CD14-positive monocyte (primary cell): ENCODE results near the gene CYBRD1. TPM values are rescaled to one million over a fixed set of nuclear protein-coding genes. Genes with fewer than 3 reads are reported as not detected.

ENCODE experiments used
- DNase-seq, 3 donors: peaks; one replicate each; pipeline ENCODE4 v3.0.0-alpha.2; 2011 to 2022
- H2AFZ ChIP-seq: 2 replicates; pipeline ENCODE4 v1.6.0; 2012; ENCODE audit warnings: mild to moderate bottlenecking, low read depth, low read length, inconsistent platforms; ENCODE audit not compliant: insufficient read depth, poor library complexity, severe bottlenecking
- H3K27ac ChIP-seq, 2 donors: 1 replicate in 1 of 2; 2 replicates in 1 of 2; pipeline ENCODE4 v1.5.1; 2012 to 2013; ENCODE audit warnings: low read length in 2 of 2, control low read depth in 1 of 2, inconsistent platforms in 1 of 2, low read depth in 1 of 2, mild to moderate bottlenecking in 1 of 2
- H3K27me3 ChIP-seq, 2 donors: one replicate each; pipeline versions ENCODE4 v1.6.0 to v1.6.1; 2011 to 2013; ENCODE audit warnings: low read length in 2 of 2; ENCODE audit not compliant: control insufficient read depth in 2 of 2, insufficient read depth in 2 of 2
- H3K36me3 ChIP-seq, 2 donors: replicated peaks in 1 of 2; 1 replicate in 1 of 2; 2 replicates in 1 of 2; pipeline versions ENCODE4 v1.5.1 to v1.6.1; 2012 to 2013; ENCODE audit warnings: low read length in 2 of 2, control low read depth in 1 of 2, inconsistent platforms in 1 of 2, mild to moderate bottlenecking in 1 of 2; ENCODE audit not compliant: insufficient read depth in 2 of 2, control insufficient read depth in 1 of 2
- H3K4me1 ChIP-seq, 2 donors: 1 replicate in 1 of 2; 2 replicates in 1 of 2; pipeline versions ENCODE4 v1.5.1 to v1.6.1; 2012 to 2013; ENCODE audit warnings: low read length in 2 of 2, control low read depth in 1 of 2, inconsistent platforms in 1 of 2, mild to moderate bottlenecking in 1 of 2, moderate library complexity in 1 of 2; ENCODE audit not compliant: insufficient read depth in 2 of 2, control insufficient read depth in 1 of 2
- H3K4me2 ChIP-seq: replicated peaks from 2 replicates; pipeline ENCODE3; 2012; ENCODE audit warnings: low read length, moderate library complexity, mild to moderate bottlenecking; ENCODE audit not compliant: poor library complexity, severe bottlenecking; ENCODE audit errors: extremely low read depth
- H3K4me3 ChIP-seq, 3 experiments: fragments of 200-600 bp in 1 of 3; sonication (generic) in 1 of 3; replicated peaks in 1 of 3; 1 replicate in 2 of 3; 2 replicates in 1 of 3; pipeline ENCODE4 v1.5.1; 2011 to 2013; ENCODE audit warnings: low read length in 3 of 3, mild to moderate bottlenecking in 3 of 3, control low read depth in 2 of 3, low read depth in 2 of 3, inconsistent platforms in 1 of 3, moderate library complexity in 1 of 3
- H3K79me2 ChIP-seq: 2 replicates; pipeline ENCODE4 v1.6.0; 2012; ENCODE audit warnings: mild to moderate bottlenecking, control low read depth, inconsistent platforms, low read length, moderate library complexity; ENCODE audit not compliant: insufficient read depth
- H3K9ac ChIP-seq: 2 replicates; pipeline ENCODE4 v1.6.0; 2017; ENCODE audit warnings: low read length, mild to moderate bottlenecking; ENCODE audit not compliant: insufficient read depth, poor library complexity, severe bottlenecking
- H3K9me3 ChIP-seq, 2 donors: replicated peaks in 1 of 2; 1 replicate in 1 of 2; 2 replicates in 1 of 2; pipeline versions ENCODE4 v1.5.1 to v1.6.1; 2012 to 2013; ENCODE audit warnings: low read length in 2 of 2, control low read depth in 1 of 2; ENCODE audit not compliant: control insufficient read depth in 1 of 2, insufficient read depth in 1 of 2
- H4K20me1 ChIP-seq: 2 replicates; pipeline ENCODE4 v1.6.0; 2012; ENCODE audit warnings: mild to moderate bottlenecking, low read length, control low read depth, moderate library complexity; ENCODE audit not compliant: insufficient read depth
- H3K27ac Mint-ChIP-seq, 7 donors: one replicate each; pipeline ENCODE4 v1.8.0; 2020; ENCODE audit warnings: mild to moderate bottlenecking in 7 of 7, mixed read lengths in 7 of 7, moderate library complexity in 6 of 7, inconsistent platforms in 2 of 7
- H3K27me3 Mint-ChIP-seq, 3 donors: one replicate each; pipeline ENCODE4 v1.8.0; 2021 to 2022; ENCODE audit warnings: low read depth in 3 of 3, mild to moderate bottlenecking in 3 of 3, mixed read lengths in 3 of 3, moderate library complexity in 3 of 3, inconsistent platforms in 1 of 3
- H3K36me3 Mint-ChIP-seq, 2 donors: one replicate each; pipeline ENCODE4 v1.8.0; 2020; ENCODE audit warnings: mixed read lengths in 2 of 2, inconsistent platforms in 1 of 2, mild to moderate bottlenecking in 1 of 2
- H3K4me1 Mint-ChIP-seq: one replicate; pipeline ENCODE4 v1.8.0; 2020; ENCODE audit warnings: mild to moderate bottlenecking, mixed read lengths
- H3K4me3 Mint-ChIP-seq, 2 donors: one replicate each; pipeline ENCODE4 v1.8.0; 2020; ENCODE audit warnings: mild to moderate bottlenecking in 2 of 2, mixed read lengths in 2 of 2, moderate library complexity in 1 of 2
- H3K9me3 Mint-ChIP-seq, 7 donors: one replicate each; pipeline ENCODE4 v1.8.0; 2020 to 2022; ENCODE audit warnings: mixed read lengths in 7 of 7, mild to moderate bottlenecking in 6 of 7, moderate library complexity in 6 of 7, inconsistent platforms in 2 of 7
- WGBS: methylation state at CpG from one replicate; pipeline ENCODE4 v1.1.5; 2013; ENCODE audit warnings: missing lambda C conversion rate; ENCODE audit not compliant: insufficient coverage; 5-methylcytosine and 5-hydroxymethylcytosine counted together
- intact Hi-C, 2 donors: fragments of 100-400 bp; cut with micrococcal nuclease; formaldehyde crosslinking; loops; one replicate each; pipeline versions ENCODE4 v1.15.0 to v1.15.1; 2023
- polyA plus RNA-seq, 3 donors: library from polyadenylated mRNA; depleted of rRNA in 1 of 3; unstranded in 2 of 3; stranded (reverse) in 1 of 3; fragments of 300-500 nt in 2 of 3; fragments of >200 nt in 1 of 3; fragmentation: Illumina TruSeq in 2 of 3; gene quantifications; 1 replicate in 2 of 3; 2 replicates in 1 of 3; pipeline ENCODE4 v1.2.3, GENCODE V29; 2012 to 2021
- TF ChIP-seq, protein P1 (sequence below): fragments of 200-600 bp; IDR thresholded peaks from one replicate; pipeline ENCODE4 v1.8.0; 2022; ENCODE audit warnings: antibody characterized with exemption, mild to moderate bottlenecking

CYBRD1 gene
- polyA plus RNA-seq, 3 donors = 21.7 to 61.0 (median 47.3) TPM

DNA sequence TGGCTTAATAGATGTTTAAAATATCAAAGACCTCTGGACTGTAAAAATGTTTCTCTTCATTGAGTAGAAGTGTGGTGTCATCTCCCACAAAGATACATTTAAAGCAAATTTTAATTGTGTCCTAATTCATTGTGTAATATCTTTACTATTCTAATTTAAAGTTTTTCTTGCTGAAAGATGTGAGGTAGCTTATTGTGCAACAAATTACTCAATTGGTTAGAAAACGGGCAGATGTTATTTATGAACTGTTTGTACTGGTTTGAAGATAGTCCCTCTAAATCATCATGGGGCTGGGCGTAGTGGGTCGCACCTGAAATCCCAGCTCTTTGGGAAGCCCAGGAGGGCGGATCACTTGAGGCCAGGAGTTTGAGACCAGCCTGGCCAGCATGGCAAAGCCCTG lies 65.3 kb downstream of the CYBRD1 start:
- Histone ChIP-seq H3K9ac (no peak overlapping the region), H3K79me2 (no peaks in the 10 kb centered on the region), H4K20me1 (no peaks in the 10 kb centered on the region), H3K4me1 (peaks cover 15 to 24% of the 10 kb centered on the region in 2 donors), H3K9me3 (peaks cover 0 to 4% of the 10 kb centered on the region in 2 donors), H2AFZ (peak overlapping the region; percentile 62), H3K4me3 (no peak overlapping the region), H3K27me3 (no peaks in the 10 kb centered on the region), H3K4me2 (peak overlapping the region; percentile 36), H3K27ac (peak overlapping the region; percentile 60 to 70), H3K36me3 (no peaks in the 10 kb centered on the region)
- intact Hi-C loops = no loop called here
- Mint-ChIP-seq H3K27ac (peak overlapping the region; percentile 69 to 90 (median 83)), H3K9me3 (peaks cover 2 to 5% (median 3%) of the 10 kb centered on the region in 7 donors), H3K27me3 (peaks cover 0 to 6% (median 3%) of the 10 kb centered on the region in 3 donors), H3K36me3 (no peaks in the 10 kb centered on the region), H3K4me1 (peaks cover 28% of the 10 kb centered on the region), H3K4me3 (peak overlapping the region in 1 of 2 donors; percentile 55)
- TF ChIP-seq, protein P1, sequence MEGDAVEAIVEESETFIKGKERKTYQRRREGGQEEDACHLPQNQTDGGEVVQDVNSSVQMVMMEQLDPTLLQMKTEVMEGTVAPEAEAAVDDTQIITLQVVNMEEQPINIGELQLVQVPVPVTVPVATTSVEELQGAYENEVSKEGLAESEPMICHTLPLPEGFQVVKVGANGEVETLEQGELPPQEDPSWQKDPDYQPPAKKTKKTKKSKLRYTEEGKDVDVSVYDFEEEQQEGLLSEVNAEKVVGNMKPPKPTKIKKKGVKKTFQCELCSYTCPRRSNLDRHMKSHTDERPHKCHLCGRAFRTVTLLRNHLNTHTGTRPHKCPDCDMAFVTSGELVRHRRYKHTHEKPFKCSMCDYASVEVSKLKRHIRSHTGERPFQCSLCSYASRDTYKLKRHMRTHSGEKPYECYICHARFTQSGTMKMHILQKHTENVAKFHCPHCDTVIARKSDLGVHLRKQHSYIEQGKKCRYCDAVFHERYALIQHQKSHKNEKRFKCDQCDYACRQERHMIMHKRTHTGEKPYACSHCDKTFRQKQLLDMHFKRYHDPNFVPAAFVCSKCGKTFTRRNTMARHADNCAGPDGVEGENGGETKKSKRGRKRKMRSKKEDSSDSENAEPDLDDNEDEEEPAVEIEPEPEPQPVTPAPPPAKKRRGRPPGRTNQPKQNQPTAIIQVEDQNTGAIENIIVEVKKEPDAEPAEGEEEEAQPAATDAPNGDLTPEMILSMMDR = no peak
- WGBS = 20% methylated on average over 1 of the region's 4 CpGs
- DNase-seq = peak; percentile 6 to 13 (median 6)

DNA sequence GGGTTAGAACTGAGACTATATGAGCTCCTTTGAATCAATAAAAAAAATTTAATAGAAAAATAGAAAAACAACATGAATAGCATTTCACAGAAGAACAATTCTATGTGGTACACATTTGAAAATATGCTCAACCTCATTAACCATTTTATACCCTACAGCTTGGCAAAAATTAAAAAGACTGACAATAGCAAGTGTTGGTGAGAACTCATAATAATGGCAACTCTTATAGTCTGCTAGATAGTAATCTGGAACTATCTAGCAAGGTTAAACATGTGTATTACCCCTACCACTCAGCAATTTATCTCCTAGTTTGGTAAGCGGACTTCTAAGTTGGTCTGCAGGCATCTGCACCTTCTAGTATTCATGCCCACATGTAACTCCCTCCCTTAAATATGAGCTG lies 67.8 kb downstream of the CYBRD1 start:
- no CpG with 5 or more reads among the region's 1 CpG for WGBS
- no peak overlapping the region for H2AFZ ChIP-seq
- H3K79me2 ChIP-seq = no peaks in the 10 kb centered on the region
- TF ChIP-seq, protein P1 = no peak
- no peak overlapping the region for H3K9ac ChIP-seq
- H4K20me1 ChIP-seq = no peaks in the 10 kb centered on the region
- H3K9me3 ChIP-seq = peaks cover 0 to 4% of the 10 kb centered on the region in 2 donors
- H3K4me2 ChIP-seq = no peak overlapping the region
- no peaks in the 10 kb centered on the region for H3K27me3 ChIP-seq
- peaks cover 2 to 7% (median 4%) of the 10 kb centered on the region in 7 donors for H3K9me3 Mint-ChIP-seq
- no peak overlapping the region for H3K4me3 Mint-ChIP-seq
- peaks cover 15 to 24% of the 10 kb centered on the region in 2 donors for H3K4me1 ChIP-seq
- H3K27ac ChIP-seq = no peak overlapping the region
- peaks cover 28% of the 10 kb centered on the region for H3K4me1 Mint-ChIP-seq
- H3K27me3 Mint-ChIP-seq = peaks cover 0 to 4% (median 3%) of the 10 kb centered on the region in 3 donors
- H3K27ac Mint-ChIP-seq = no peak overlapping the region
- H3K36me3 Mint-ChIP-seq = no peaks in the 10 kb centered on the region
- DNase-seq = no peak
- no peaks in the 10 kb centered on the region for H3K36me3 ChIP-seq
- intact Hi-C loops = no loop called here
- H3K4me3 ChIP-seq = no peak overlapping the region
